GM12878 (cell line): Measurements from ENCODE around the gene ECT2L. TPM values are rescaled to one million over a fixed set of nuclear protein-coding genes. Genes with fewer than 3 reads are reported as not detected.

Experiments used
- ATAC-seq: fragments of 200-7000 bp; cut with Tn5 transposase; 3 replicates; pipeline ENCODE4 v1.9.1; 2020; ENCODE audit warnings: mild to moderate bottlenecking, moderate library complexity
- BruUV-seq: library from RNA; stranded (reverse); fragments of 400-500 nt; replicated peaks from 2 replicates; lab custom pipeline; 2021; lab: Mats Ljungman, UMichigan
- CTCF ChIA-PET: fragments of 300-600 bp; sonication (Branson Sonifier 250); formaldehyde crosslinking; extraction: SDS; loops from one replicate; lab custom pipeline; 2021; ENCODE audit warnings: inconsistent platforms; lab: Yijun Ruan, JAX
- POLR2A ChIA-PET: fragments of 350-600 bp; formaldehyde crosslinking; extraction: SDS; loops from one replicate; lab custom pipeline; 2021; ENCODE audit warnings: inconsistent platforms; lab: Charles Lee
- RAD21 ChIA-PET: fragments of 300-600 bp; sonication (Branson Sonifier 250); formaldehyde crosslinking; loops from one replicate; lab custom pipeline; 2023; ENCODE audit warnings: antibody characterized with exemption; ENCODE audit not compliant: unreplicated experiment; lab: Charles Lee
- SMC1A ChIA-PET: fragments of 300-600 bp; sonication (Branson Sonifier 250); formaldehyde crosslinking; loops from one replicate; lab custom pipeline; 2023; ENCODE audit not compliant: unreplicated experiment, uncharacterized antibody; lab: Charles Lee
- DNase-seq: peaks from one replicate; pipeline ENCODE4 v3.0.0-alpha.2; 2011; ENCODE audit warnings: low read depth, low spot score
- FAIRE-seq: peaks from 3 replicates; lab custom pipeline; 2011; peaks lifted over from hg19 to GRCh38; lab: Jason Lieb, UNC
- H2AFZ ChIP-seq: 2 replicates; pipeline ENCODE4 v1.6.0; 2011; ENCODE audit warnings: low read depth, low read length, control low read depth; ENCODE audit not compliant: control insufficient read depth
- H3K27ac ChIP-seq: 2 replicates; pipeline ENCODE4 v1.5.1; 2011; ENCODE audit warnings: control low read depth; ENCODE audit not compliant: control insufficient read depth, insufficient read depth
- H3K27me3 ChIP-seq, 2 experiments: replicated peaks in 1 of 2; 2 replicates each; pipeline versions ENCODE4 v1.6.0 to v1.6.1; 2011; ENCODE audit warnings: low read length in 1 of 2; ENCODE audit not compliant: control insufficient read depth in 2 of 2, insufficient read depth in 2 of 2
- H3K36me3 ChIP-seq, 2 experiments: 2 replicates each; pipeline ENCODE4 v1.5.1; 2011; ENCODE audit warnings: low read length in 1 of 2; ENCODE audit not compliant: control insufficient read depth in 2 of 2, insufficient read depth in 2 of 2
- H3K4me1 ChIP-seq: 2 replicates; pipeline ENCODE4 v1.6.1; 2011; ENCODE audit warnings: mild to moderate bottlenecking, low read length, moderate library complexity, mixed read lengths; ENCODE audit not compliant: control insufficient read depth, insufficient read depth
- H3K4me2 ChIP-seq: 2 replicates; pipeline ENCODE4 v1.6.0; 2011; ENCODE audit warnings: control low read depth; ENCODE audit not compliant: control insufficient read depth, insufficient read depth
- H3K4me3 ChIP-seq: fragments of 200-600 bp; sonication (generic); 2 replicates; pipeline ENCODE4 v1.5.1; 2016
- H3K79me2 ChIP-seq: 2 replicates; pipeline ENCODE4 v1.6.0; 2011; ENCODE audit warnings: low read length; ENCODE audit not compliant: control insufficient read depth, insufficient read depth
- H3K9ac ChIP-seq: 2 replicates; pipeline ENCODE4 v1.8.0; 2011; ENCODE audit warnings: low read length, control low read depth, mixed read lengths; ENCODE audit not compliant: control insufficient read depth, insufficient read depth
- H3K9me3 ChIP-seq: replicated peaks from 3 replicates; pipeline ENCODE4 v1.5.1; 2011; ENCODE audit warnings: mild to moderate bottlenecking, low read length; ENCODE audit not compliant: control insufficient read depth, insufficient read depth
- H4K20me1 ChIP-seq: 2 replicates; pipeline ENCODE4 v1.6.0; 2011; ENCODE audit not compliant: control insufficient read depth, insufficient read depth
- BHLHE40 ChIP-seq, 2 experiments: fragments of 450-650 bp in 1 of 2; IDR thresholded peaks; 2 replicates each; pipeline ENCODE4 v1.6.1; 2011 to 2017; ENCODE audit warnings: low read depth in 2 of 2, borderline replicate concordance in 1 of 2, improper control_type of control experiment in 1 of 2, low read length in 1 of 2, mild to moderate bottlenecking in 1 of 2
- CREM ChIP-seq: IDR thresholded peaks from 2 replicates; pipeline ENCODE4 v1.6.1; 2014; ENCODE audit warnings: antibody characterized with exemption, low read depth
- FOXM1 ChIP-seq: IDR thresholded peaks from 2 replicates; pipeline ENCODE4 v1.6.1; 2012; ENCODE audit warnings: low read depth, mild to moderate bottlenecking, inconsistent platforms, low read length, moderate library complexity
- RELA ChIP-seq: fragments of 450-650 bp; IDR thresholded peaks from 2 replicates; pipeline ENCODE4 v1.8.0; 2014; ENCODE audit warnings: borderline replicate concordance; ENCODE audit not compliant: partially characterized antibody
- STAT1 ChIP-seq: fragments of 450-650 bp; conservative IDR thresholded peaks from 2 replicates; pipeline ENCODE4 v1.6.1; 2014; ENCODE audit warnings: antibody characterized with exemption, mild to moderate bottlenecking
- ZBTB40 ChIP-seq: fragments of 450-650 bp; IDR thresholded peaks from 2 replicates; pipeline ENCODE4 v1.6.1; 2016; ENCODE audit warnings: mild to moderate bottlenecking, moderate library complexity, borderline replicate concordance
- ZNF207 ChIP-seq: fragments of 450-650 bp; IDR thresholded peaks from 2 replicates; pipeline ENCODE4 v1.6.1; 2014; ENCODE audit warnings: antibody characterized with exemption, mild to moderate bottlenecking, borderline replicate concordance
- ZNF217 ChIP-seq: fragments of 450-650 bp; IDR thresholded peaks from 2 replicates; pipeline ENCODE4 v1.6.1; 2017; ENCODE audit warnings: antibody characterized with exemption, mild to moderate bottlenecking
- WGBS: methylation state at CpG from one replicate; pipeline ENCODE4 v1.1.6; 2016; ENCODE audit warnings: low lambda C conversion rate; ENCODE audit not compliant: insufficient replicate concordance, insufficient coverage; ENCODE audit errors: missing lambda C conversion rate; 5-methylcytosine and 5-hydroxymethylcytosine counted together
- in situ Hi-C: fragments of 300-500 bp; cut with MboI; formaldehyde crosslinking; loops from 9 replicates; pipeline ENCODE4 v1.14.3; 2018; ENCODE audit warnings: mixed read lengths
- intact Hi-C: fragments of 100-400 bp; cut with micrococcal nuclease; formaldehyde crosslinking; loops from one replicate; pipeline ENCODE4 v1.14.2; 2022; ENCODE audit not compliant: unreplicated experiment
- polyA plus RNA-seq, 11 experiments: library from polyadenylated mRNA; depleted of rRNA in 4 of 11; unstranded in 6 of 11; stranded (reverse) in 5 of 11; fragments of >200 nt; fragmentation: Nextera tagmentation in 4 of 11; fragmentation: Illumina TruSeq in 1 of 11; extraction: Ambion mirVana in 4 of 11; extraction: Trizol in 1 of 11; gene quantifications; 1 replicate in 1 of 11; 2 replicates in 10 of 11; pipeline versions ENCODE4 v1.2.1 to v1.2.3, GENCODE V29; 2011 to 2016; ENCODE audit warnings: inconsistent platforms in 2 of 11, missing spikeins in 2 of 11, low read depth in 1 of 11
- total RNA-seq, 4 experiments: library from RNA; depleted of rRNA in 3 of 4; stranded (reverse); fragments of >200 nt in 3 of 4; fragmentation: Illumina TruSeq in 1 of 4; extraction: Trizol in 1 of 4; gene quantifications; 2 replicates each; pipeline versions ENCODE4 v1.2.1 to v1.2.3, GENCODE V29; 2013 to 2021

ECT2L gene
- total and polyA plus RNA-seq, 10 of the 15 experiments (the other 5 are each of a cell fraction or from before 2014, with no cell fraction given), result 0.05 to 0.09 TPM; not detected in 8

- TF ChIP-seq ZBTB40, result no peak
- no peak for TF ChIP-seq FOXM1
- TF ChIP-seq ZNF207, result no peak
- no peak for TF ChIP-seq ZNF217
- no peak for TF ChIP-seq STAT1
- TF ChIP-seq RELA, result no peak
- TF ChIP-seq BHLHE40 (IDR thresholded peaks at IDR 0.05; ENCODE audit: borderline replicate concordance in 1 of 2, low read depth in 2 of 2, low read length in 1 of 2), result no peak
- TF ChIP-seq, all 136 proteins: peak for 0
Measured at GRCh38 chr6:138821519-138821918, 25.6 kb downstream of the ECT2L start (continued).

DNA sequence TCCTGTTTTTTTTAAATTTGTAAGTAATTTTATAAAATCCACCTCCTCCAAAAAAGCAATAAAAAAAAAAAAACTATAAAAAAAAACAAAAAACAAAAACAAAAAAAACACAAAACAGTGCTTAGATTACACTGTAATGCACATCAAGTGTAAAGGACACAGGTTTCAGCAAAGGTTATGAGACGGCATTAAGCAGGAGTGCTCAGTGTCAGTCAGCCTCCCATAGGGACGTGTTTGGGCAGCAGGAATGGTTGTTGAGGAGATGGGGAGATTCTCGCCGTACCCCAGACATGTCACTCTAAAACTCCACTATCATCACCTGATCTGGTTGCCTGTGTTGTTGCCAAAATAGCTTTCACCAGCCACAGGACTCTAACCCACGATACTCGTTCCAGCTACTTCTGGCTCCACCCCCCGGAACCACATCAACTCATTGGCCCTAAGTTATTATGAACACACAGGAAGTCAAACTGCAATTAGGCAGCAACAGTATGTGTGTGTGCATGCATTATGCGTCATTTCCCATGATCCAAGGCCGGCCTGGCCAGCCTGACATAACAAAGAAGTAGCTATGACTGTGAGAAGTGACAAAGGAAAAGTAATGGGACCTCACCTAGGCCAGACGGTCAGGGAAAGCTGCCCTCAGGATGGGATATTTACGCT, 28.7 kb downstream of the ECT2L start:
- WGBS, result 71% methylated on average over 11 of the region's 11 CpGs

More for the DNA sequence above, 28.7 kb downstream of the ECT2L start:
- RAD21 ChIA-PET, result no interaction called here
- POLR2A ChIA-PET, result no interaction called here
- no peaks in the 10 kb centered on the region for H4K20me1 ChIP-seq
- BruUV-seq, result no TSS peak
- no peaks in the 10 kb centered on the region for H3K79me2 ChIP-seq
- H3K27me3 ChIP-seq, result no peaks in the 10 kb centered on the region
- DNase-seq (no peak), ATAC-seq (peak; percentile 31; the same call in 2 of the 3 replicates), FAIRE-seq (no peak)
- SMC1A ChIA-PET, result interaction anchor here (0.6 to 1.0 kb wide), 2 partner anchors 29 to 69 kb away, joined by 3 read pairs; no protein-coding TSS in a partner anchor
- in situ Hi-C loops (no loop called here), intact Hi-C loops (no loop called here)
- H3K27ac ChIP-seq, result no peak overlapping the region
- H3K9me3 ChIP-seq, result no peaks in the 10 kb centered on the region
- TF ChIP-seq CREM, result no peak
- H3K4me1 ChIP-seq, result no peaks in the 10 kb centered on the region
- H3K9ac ChIP-seq, result no peak overlapping the region
- CTCF ChIA-PET, result interaction anchor here (0.8 kb wide), 1 partner anchor 540 kb away, joined by 3 read pairs; no protein-coding TSS in a partner anchor
- H2AFZ ChIP-seq, result no peak overlapping the region; the same call in 1 of the 2 replicates
- H3K36me3 ChIP-seq, result no peaks in the 10 kb centered on the region
- H3K4me2 ChIP-seq, result no peak overlapping the region
- H3K4me3 ChIP-seq, result no peak overlapping the region
